ENCODE measurements around the gene ZNF248. TPM values are rescaled to one million over a fixed set of nuclear protein-coding genes. Genes with fewer than 3 reads are reported as not detected.

Gene ZNF248
- total RNA-seq, 4 donors from 2014 or later = 3.3 to 13.0 (median 4.0) TPM

DNA sequence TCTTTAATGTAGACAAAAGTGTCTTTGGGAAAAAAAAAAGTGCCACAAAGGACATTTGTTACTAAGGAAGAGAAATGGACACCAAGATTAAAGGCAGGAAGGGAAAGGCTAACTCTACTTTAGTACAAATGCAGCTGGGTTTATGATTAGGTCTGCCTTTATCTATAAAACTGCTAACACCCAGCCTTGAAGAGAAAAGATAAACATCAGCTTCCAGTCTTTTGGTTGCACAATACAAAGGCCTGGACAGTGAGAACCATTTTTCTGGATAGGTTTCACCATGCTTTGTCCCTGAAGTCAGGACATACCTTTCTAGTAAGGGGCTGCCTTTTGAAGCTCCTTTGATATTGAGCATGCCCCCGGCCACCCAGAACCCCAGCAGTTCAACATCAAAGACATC, 45.1 kb downstream of the ZNF248 start:
- peaks cover 0 to 72% (median 42%) of the 10 kb centered on the region in 3 donors for H3K9me3 ChIP-seq
- no peaks in the 10 kb centered on the region for H3K27me3 ChIP-seq
- WGBS, 2 donors = 0 to 50% methylated on average over 1 of the region's 1 CpG
- no peaks in the 10 kb centered on the region for H3K4me1 ChIP-seq
- intact Hi-C loops (cut with DNase I) = no loop called here
- no peak overlapping the region for H3K4me3 ChIP-seq
- no peaks in the 10 kb centered on the region for H3K36me3 ChIP-seq
- DNase-seq = no peak
- no peak overlapping the region for H3K27ac ChIP-seq
- TF ChIP-seq CTCF (IDR thresholded peaks at IDR 0.05) (no peak), POLR2A (IDR thresholded peaks at IDR 0.05) (no peak)

DNA sequence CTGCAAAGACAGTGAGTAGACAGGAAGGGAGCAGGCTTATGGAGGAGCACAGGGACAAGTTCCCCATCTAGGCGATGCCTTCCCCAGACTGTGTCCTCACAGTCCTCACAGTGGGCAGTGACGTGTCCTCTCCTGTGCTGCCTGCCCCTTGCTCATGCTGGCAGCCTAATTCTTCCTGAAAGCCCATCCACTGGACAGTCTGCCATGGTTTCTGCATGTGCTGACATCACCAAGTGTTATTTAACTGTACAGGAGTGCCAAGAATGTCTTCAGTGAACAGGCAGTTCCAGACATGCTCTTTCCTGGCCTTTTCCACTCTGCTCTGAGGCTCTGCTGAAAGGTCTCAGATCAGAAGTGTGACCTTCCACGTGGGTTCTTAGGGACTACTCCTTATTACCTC, 54.1 kb downstream of the ZNF248 start:
- no peak for TF ChIP-seq POLR2A (IDR thresholded peaks at IDR 0.05)
- no peak for TF ChIP-seq CTCF (IDR thresholded peaks at IDR 0.05)
- H3K9me3 ChIP-seq = peaks cover 0 to 27% (median 0%) of the 10 kb centered on the region in 3 donors
- H3K4me1 ChIP-seq = no peaks in the 10 kb centered on the region
- no peak overlapping the region for H3K4me3 ChIP-seq
- intact Hi-C loops (cut with DNase I) = no loop called here
- WGBS, 2 donors = 43 to 77% methylated on average over 3 of the region's 3 CpGs
- DNase-seq = no peak
- H3K36me3 ChIP-seq = no peaks in the 10 kb centered on the region
- H3K27me3 ChIP-seq = no peaks in the 10 kb centered on the region
- H3K27ac ChIP-seq = no peak overlapping the region

GRCh38 chr10:37801557-37801956, 55.9 kb downstream of the ZNF248 start:
- TF ChIP-seq CTCF (IDR thresholded peaks at IDR 0.05) (no peak), POLR2A (IDR thresholded peaks at IDR 0.05) (no peak)
- Histone ChIP-seq H3K4me3 (no peak overlapping the region), H3K27ac (no peak overlapping the region), H3K9me3 (peaks cover 0 to 19% (median 0%) of the 10 kb centered on the region in 3 donors), H3K4me1 (no peaks in the 10 kb centered on the region), H3K36me3 (no peaks in the 10 kb centered on the region), H3K27me3 (no peaks in the 10 kb centered on the region)
- no peak for DNase-seq
- intact Hi-C loops (cut with DNase I) = no loop called here

GRCh38 chr10:37794305-37794976, 63.0 kb downstream of the ZNF248 start:
- Histone ChIP-seq H3K9me3 (peaks cover 0 to 26% (median 12%) of the 10 kb centered on the region in 3 donors), H3K36me3 (no peaks in the 10 kb centered on the region), H3K4me3 (no peak overlapping the region), H3K4me1 (no peaks in the 10 kb centered on the region), H3K27ac (no peak overlapping the region), H3K27me3 (no peaks in the 10 kb centered on the region)
- no peak for DNase-seq
- intact Hi-C loops (cut with DNase I) = no loop called here
- TF ChIP-seq CTCF (IDR thresholded peaks at IDR 0.05) (no peak), POLR2A (IDR thresholded peaks at IDR 0.05) (no peak)
- 77 to 81% methylated on average over 2 of the region's 2 CpGs for WGBS, 2 donors

DNA sequence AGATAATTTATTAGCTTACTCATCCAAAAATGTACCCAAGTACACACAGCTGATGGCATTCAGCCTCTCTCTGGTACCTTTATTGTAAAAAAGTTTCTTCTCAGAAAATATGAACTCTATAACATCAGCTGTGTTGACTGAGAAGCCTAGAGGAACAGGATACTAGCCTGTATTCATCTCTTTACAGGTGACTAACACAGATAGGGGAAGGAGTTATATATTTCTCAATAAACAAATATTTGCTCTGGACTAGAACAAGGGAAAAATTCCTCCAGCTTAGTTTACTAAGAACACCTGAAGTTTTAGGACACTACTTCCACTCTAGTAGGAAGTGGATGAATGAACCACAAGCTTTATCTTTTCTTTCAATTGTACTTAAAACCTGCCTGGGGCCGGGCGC, 67.8 kb downstream of the ZNF248 start:
- Histone ChIP-seq H3K9me3 (peaks cover 0 to 34% (median 7%) of the 10 kb centered on the region in 3 donors), H3K36me3 (no peaks in the 10 kb centered on the region), H3K4me3 (no peak overlapping the region), H3K27me3 (no peaks in the 10 kb centered on the region), H3K4me1 (no peaks in the 10 kb centered on the region), H3K27ac (no peak overlapping the region)
- DNase-seq = no peak
- TF ChIP-seq CTCF (IDR thresholded peaks at IDR 0.05) (no peak), POLR2A (IDR thresholded peaks at IDR 0.05) (no peak)
- 51 to 64% methylated on average over 2 of the region's 2 CpGs for WGBS, 2 donors
- intact Hi-C loops (cut with DNase I) = no loop called here

Data from esophagus squamous epithelium (tissue), 5 donors.